Caco-2 (cell line): ENCODE measurements around the gene GTF3C5. TPM values are rescaled to one million over a fixed set of nuclear protein-coding genes. Genes with fewer than 3 reads are reported as not detected.

ENCODE experiments used
- Bru-seq: library from RNA; stranded (reverse); fragments of 400-500 nt; gene quantifications from one replicate; lab custom pipeline; 2021; lab: Mats Ljungman, UMichigan
- BruChase-seq, 2 experiments: library from RNA; stranded (reverse); fragments of 400-500 nt; gene quantifications; one replicate each; lab custom pipeline; 2021; lab: Mats Ljungman, UMichigan
- BruUV-seq: library from RNA; stranded (reverse); fragments of 400-500 nt; replicated peaks from 2 replicates; lab custom pipeline; 2021; lab: Mats Ljungman, UMichigan
- CTCF ChIA-PET: fragments of 300-600 bp; sonication (Branson Sonifier 250); formaldehyde crosslinking; loops from one replicate; lab custom pipeline; 2022; ENCODE audit warnings: antibody characterized with exemption; lab: Charles Lee
- POLR2A ChIA-PET: fragments of 300-600 bp; sonication (Branson Sonifier 250); formaldehyde crosslinking; loops from one replicate; lab custom pipeline; 2022; ENCODE audit warnings: antibody characterized with exemption; lab: Charles Lee
- DNase-seq, 2 experiments: peaks; one replicate each; pipeline versions ENCODE4 v3.0.0 to v3.0.0-alpha.2; 2020 to 2022
- H3K27me3 ChIP-seq: replicated peaks from 2 replicates; pipeline ENCODE4 v1.6.0; 2011; ENCODE audit warnings: low read length; ENCODE audit not compliant: control insufficient read depth, insufficient read depth
- H3K36me3 ChIP-seq: 2 replicates; pipeline ENCODE4 v1.5.1; 2011; ENCODE audit warnings: low read length; ENCODE audit not compliant: control insufficient read depth, insufficient read depth
- H3K4me1 ChIP-seq: fragments of 250-450 bp; sonication (Bioruptor Pico); 2 replicates; pipeline ENCODE4 v1.5.1; 2020; ENCODE audit warnings: mild to moderate bottlenecking
- H3K4me3 ChIP-seq: 2 replicates; pipeline ENCODE4 v1.5.1; 2011; ENCODE audit warnings: low read depth, mild to moderate bottlenecking, control low read depth, low read length
- H3K9me3 ChIP-seq: fragments of 250-450 bp; sonication (Bioruptor Pico); 2 replicates; pipeline ENCODE4 v1.5.1; 2020; ENCODE audit warnings: mild to moderate bottlenecking, moderate library complexity
- H3K27ac Mint-ChIP-seq: one replicate; pipeline ENCODE4 v1.8.0; 2022; ENCODE audit warnings: mixed read lengths; ENCODE audit not compliant: unreplicated experiment
- H3K27me3 Mint-ChIP-seq: one replicate; pipeline ENCODE4 v1.8.0; 2022; ENCODE audit warnings: mixed read lengths; ENCODE audit not compliant: insufficient read depth, unreplicated experiment
- H3K36me3 Mint-ChIP-seq: one replicate; pipeline ENCODE4 v1.8.0; 2022; ENCODE audit warnings: mild to moderate bottlenecking, mixed read lengths; ENCODE audit not compliant: insufficient read depth, unreplicated experiment
- H3K4me1 Mint-ChIP-seq: one replicate; pipeline ENCODE4 v1.8.0; 2022; ENCODE audit warnings: low read depth, mixed read lengths; ENCODE audit not compliant: unreplicated experiment
- H3K4me3 Mint-ChIP-seq: one replicate; pipeline ENCODE4 v1.8.0; 2022; ENCODE audit warnings: mild to moderate bottlenecking, moderate library complexity, mixed read lengths; ENCODE audit not compliant: unreplicated experiment
- H3K9me3 Mint-ChIP-seq: one replicate; pipeline ENCODE4 v1.8.0; 2022; ENCODE audit warnings: mixed read lengths; ENCODE audit not compliant: unreplicated experiment
- intact Hi-C: fragments of 100-400 bp; cut with micrococcal nuclease; formaldehyde crosslinking; loops from one replicate; pipeline ENCODE4 v1.10.0; 2022; ENCODE audit not compliant: unreplicated experiment
- long read RNA-seq: library from polyadenylated mRNA; stranded (forward); transcript quantifications from one replicate; pipeline ENCODE4 v2.0.0, GENCODE V29; 2022
- total RNA-seq: library from RNA; stranded (reverse); gene quantifications from 2 replicates; pipeline ENCODE4 v1.2.3, GENCODE V29; 2022
- TF ChIP-seq, protein P1 (sequence below), 2 experiments: fragments of 200-600 bp in 1 of 2; IDR thresholded peaks; 1 replicate in 1 of 2; 2 replicates in 1 of 2; pipeline versions ENCODE4 v1.5.1 to v1.8.0; 2011 to 2022; ENCODE audit warnings: antibody characterized with exemption in 1 of 2, control low read depth in 1 of 2, inconsistent platforms in 1 of 2, low read depth in 1 of 2, low read length in 1 of 2, mild to moderate bottlenecking in 1 of 2, moderate library complexity in 1 of 2; ENCODE audit not compliant: insufficient read depth in 1 of 2, severe bottlenecking in 1 of 2, unreplicated experiment in 1 of 2

Gene GTF3C5, protein sequence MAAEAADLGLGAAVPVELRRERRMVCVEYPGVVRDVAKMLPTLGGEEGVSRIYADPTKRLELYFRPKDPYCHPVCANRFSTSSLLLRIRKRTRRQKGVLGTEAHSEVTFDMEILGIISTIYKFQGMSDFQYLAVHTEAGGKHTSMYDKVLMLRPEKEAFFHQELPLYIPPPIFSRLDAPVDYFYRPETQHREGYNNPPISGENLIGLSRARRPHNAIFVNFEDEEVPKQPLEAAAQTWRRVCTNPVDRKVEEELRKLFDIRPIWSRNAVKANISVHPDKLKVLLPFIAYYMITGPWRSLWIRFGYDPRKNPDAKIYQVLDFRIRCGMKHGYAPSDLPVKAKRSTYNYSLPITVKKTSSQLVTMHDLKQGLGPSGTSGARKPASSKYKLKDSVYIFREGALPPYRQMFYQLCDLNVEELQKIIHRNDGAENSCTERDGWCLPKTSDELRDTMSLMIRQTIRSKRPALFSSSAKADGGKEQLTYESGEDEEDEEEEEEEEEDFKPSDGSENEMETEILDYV
- total RNA-seq (73.1 and 80.8 TPM in 2 replicates), Bru-seq, nascent RNA (percentile 82 among the genes with signal in this experiment), BruChase-seq, experiment 1, labeled RNA remaining after a 2-hour chase (percentile 77 among the genes with signal in this experiment), BruChase-seq, experiment 2, labeled RNA remaining after a 6-hour chase (percentile 79 among the genes with signal in this experiment)
- long read RNA-seq, transcript GTF3C5-202 (11 exons, 2,406 nt) = major isoform, 29 of 42 reads
- long read RNA-seq, partial matches to known transcripts = 5 of 42 reads
- long read RNA-seq, other reads (novel, unspliced or antisense) = 4 of 42 reads

DNA sequence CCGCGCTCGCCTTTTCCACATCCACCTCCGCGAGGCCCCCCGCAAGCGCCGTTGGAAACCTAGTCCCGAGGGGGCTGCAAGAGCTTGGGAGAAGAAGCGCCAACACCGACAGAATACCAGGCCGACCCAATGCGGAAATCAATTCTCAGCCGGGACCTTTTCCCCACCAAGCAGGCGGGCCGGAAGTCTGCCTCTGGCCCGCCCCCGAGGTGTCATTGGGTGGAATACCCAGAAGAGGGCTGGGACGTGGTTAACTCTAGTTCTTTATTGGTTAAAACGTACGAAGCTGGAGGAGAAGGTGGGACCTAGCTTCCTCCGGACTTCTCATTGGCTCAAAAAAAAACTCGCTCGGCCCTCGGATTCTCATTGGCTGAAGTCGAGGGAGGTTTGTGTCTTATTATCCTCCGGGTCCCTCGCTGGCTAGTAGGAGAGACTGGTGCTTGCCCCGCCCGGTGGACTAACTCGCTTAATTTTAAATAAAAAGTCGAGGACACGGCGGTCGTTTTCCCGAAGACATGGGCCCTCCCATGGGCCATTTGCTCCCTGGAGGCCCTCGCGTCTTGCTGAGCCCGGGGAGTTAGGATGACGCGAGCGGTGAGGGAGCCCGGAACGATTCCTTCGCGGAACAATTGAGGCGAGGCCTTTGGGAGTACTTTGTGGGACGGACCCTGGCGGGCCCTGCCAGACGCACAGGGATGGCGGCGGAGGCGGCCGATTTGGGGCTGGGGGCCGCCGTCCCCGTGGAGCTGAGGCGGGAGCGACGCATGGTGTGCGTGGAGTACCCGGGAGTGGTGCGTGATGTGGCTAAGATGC lies at the start of gene GTF3C5:
GTF3C5 (plus strand) TSS at position 681 of the 813 bp plus-strand sequence; CDS start at position 696, 15 bp downstream.
- Mint-ChIP-seq H3K9me3 (no peaks in the 10 kb centered on the region), H3K27ac (peak within 1 kb of the TSS; percentile 95), H3K4me1 (peaks cover 15% of the 10 kb centered on the region), H3K27me3 (peaks cover 5% of the 10 kb centered on the region), H3K36me3 (peaks cover 25% of the 10 kb centered on the region), H3K4me3 (peak within 1 kb of the TSS; percentile 89)
- Histone ChIP-seq H3K27me3 (no peaks in the 10 kb centered on the region), H3K9me3 (no peaks in the 10 kb centered on the region), H3K4me3 (peak within 1 kb of the TSS; percentile 94), H3K36me3 (peaks cover 1% of the 10 kb centered on the region), H3K4me1 (peaks cover 9% of the 10 kb centered on the region; the same call in 1 of the 2 replicates)
- TF ChIP-seq, protein P1, sequence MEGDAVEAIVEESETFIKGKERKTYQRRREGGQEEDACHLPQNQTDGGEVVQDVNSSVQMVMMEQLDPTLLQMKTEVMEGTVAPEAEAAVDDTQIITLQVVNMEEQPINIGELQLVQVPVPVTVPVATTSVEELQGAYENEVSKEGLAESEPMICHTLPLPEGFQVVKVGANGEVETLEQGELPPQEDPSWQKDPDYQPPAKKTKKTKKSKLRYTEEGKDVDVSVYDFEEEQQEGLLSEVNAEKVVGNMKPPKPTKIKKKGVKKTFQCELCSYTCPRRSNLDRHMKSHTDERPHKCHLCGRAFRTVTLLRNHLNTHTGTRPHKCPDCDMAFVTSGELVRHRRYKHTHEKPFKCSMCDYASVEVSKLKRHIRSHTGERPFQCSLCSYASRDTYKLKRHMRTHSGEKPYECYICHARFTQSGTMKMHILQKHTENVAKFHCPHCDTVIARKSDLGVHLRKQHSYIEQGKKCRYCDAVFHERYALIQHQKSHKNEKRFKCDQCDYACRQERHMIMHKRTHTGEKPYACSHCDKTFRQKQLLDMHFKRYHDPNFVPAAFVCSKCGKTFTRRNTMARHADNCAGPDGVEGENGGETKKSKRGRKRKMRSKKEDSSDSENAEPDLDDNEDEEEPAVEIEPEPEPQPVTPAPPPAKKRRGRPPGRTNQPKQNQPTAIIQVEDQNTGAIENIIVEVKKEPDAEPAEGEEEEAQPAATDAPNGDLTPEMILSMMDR (IDR thresholded peaks at IDR 0.05; ENCODE audit: insufficient read depth in 1 of 2, low read depth in 1 of 2, low read length in 1 of 2, severe bottlenecking in 1 of 2, unreplicated experiment in 1 of 2) = no peak
- peak; percentile 95 to 96 for DNase-seq
- ChIA-PET CTCF (interaction anchor here (0.6 to 1.6 kb wide), 6 partner anchors 8 to 202 kb away, joined by 3 to 27 read pairs (median 6); partner anchors contain the start of gene GFI1B), POLR2A (interaction anchor here (0.6 to 1.8 kb wide), 20 partner anchors 8 to 616 kb away, joined by 3 to 17 read pairs (median 3); partner anchors contain the start of genes MED22, REXO4 and RPL7A)
- TSS peak; percentile 58 for BruUV-seq
- intact Hi-C loops = loop anchor here (1.0 kb wide), 1 partner anchor 8 kb away; no protein-coding TSS in a partner anchor

DNA sequence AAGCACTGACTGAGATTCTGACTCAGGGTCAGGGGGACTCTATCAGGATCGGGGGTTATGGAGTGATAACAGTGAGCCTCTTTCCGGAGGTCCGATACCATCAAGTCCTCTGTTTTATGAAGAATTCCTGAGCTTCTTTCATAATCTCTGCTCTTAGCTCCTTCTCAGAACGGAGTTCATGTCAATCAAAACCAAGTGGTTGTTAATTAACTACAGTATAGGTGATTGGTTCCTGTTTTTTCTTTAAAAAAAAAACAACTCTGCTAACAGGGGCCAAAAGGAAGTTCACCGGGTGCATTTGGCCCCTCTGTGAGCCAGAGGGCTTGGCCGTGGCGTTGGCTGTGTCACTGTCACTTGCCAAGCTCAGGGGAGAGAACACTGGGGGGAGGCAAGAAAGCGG lies 48.3 kb upstream of the GTF3C5 start:
- DNase-seq = no peak
- CTCF ChIA-PET = interaction anchor here (0.6 to 0.8 kb wide), 2 partner anchors 10 to 40 kb away, joined by 3 to 5 read pairs; no protein-coding TSS in a partner anchor
- Mint-ChIP-seq H3K36me3 (no peaks in the 10 kb centered on the region), H3K4me1 (peaks cover 14% of the 10 kb centered on the region), H3K4me3 (peak overlapping the region; percentile 40), H3K27ac (no peak overlapping the region), H3K27me3 (peaks cover 3% of the 10 kb centered on the region), H3K9me3 (no peaks in the 10 kb centered on the region)
- intact Hi-C loops = no loop called here
- no peaks in the 10 kb centered on the region for H3K27me3 ChIP-seq
- H3K4me1 ChIP-seq = peaks cover 19% of the 10 kb centered on the region
- POLR2A ChIA-PET = interaction anchor here (0.7 kb wide), 2 partner anchors 38 to 48 kb away, joined by 8 to 13 read pairs; partner anchors contain the start of gene GTF3C5
- H3K36me3 ChIP-seq = no peaks in the 10 kb centered on the region
- no peak overlapping the region for H3K4me3 ChIP-seq
- no peaks in the 10 kb centered on the region for H3K9me3 ChIP-seq
- BruUV-seq = no TSS peak
- TF ChIP-seq, protein P1 (IDR thresholded peaks at IDR 0.05; ENCODE audit: insufficient read depth in 1 of 2, low read depth in 1 of 2, low read length in 1 of 2, severe bottlenecking in 1 of 2, unreplicated experiment in 1 of 2) = no peak
